HEK293 (cell line): Measurements from ENCODE around the gene B3GAT1.

Experiments used
- CTCF ChIP-seq: fragments of 450-650 bp; formaldehyde crosslinking; IDR thresholded peaks from 2 replicates; pipeline ENCODE4 v1.5.1; 2016; ENCODE audit warnings: missing biosample characterization, missing genetic modification characterization
- MZF1 ChIP-seq: fragments of 450-650 bp; formaldehyde crosslinking; IDR thresholded peaks from 2 replicates; pipeline ENCODE4 v1.5.1; 2017; ENCODE audit warnings: missing biosample characterization, missing genetic modification characterization, borderline replicate concordance
- ZFP37 ChIP-seq: fragments of 450-650 bp; formaldehyde crosslinking; IDR thresholded peaks from 2 replicates; pipeline ENCODE4 v1.5.1; 2016; ENCODE audit warnings: missing biosample characterization, missing genetic modification characterization
- ZNF140 ChIP-seq: fragments of 450-650 bp; formaldehyde crosslinking; IDR thresholded peaks from 2 replicates; pipeline ENCODE4 v1.5.1; 2016; ENCODE audit warnings: missing biosample characterization, missing genetic modification characterization

- no peak for TF ChIP-seq CTCF
- TF ChIP-seq ZNF140 (tag by site-specific recombination): no peak
- no peak for TF ChIP-seq MZF1 (tag by site-specific recombination)
- TF ChIP-seq ZFP37 (tag by site-specific recombination): no peak
These were observed 11.1 kb upstream of the B3GAT1 start for GRCh38 chr11:134423106-134423505.
